CD4-positive, CD25-positive, alpha-beta regulatory T cell (primary cell): ENCODE data around the gene BYSL. TPM values are rescaled to one million over a fixed set of nuclear protein-coding genes. Genes with fewer than 3 reads are reported as not detected.

ENCODE experiments used
- ATAC-seq, 2 donors: fragments of 150-1000 bp; cut with Tn5 transposase; one replicate each; pipeline ENCODE4 v1.10.0; 2021; ENCODE audit warnings: low read depth in 2 of 2, moderate number of reproducible peaks in 2 of 2, moderate library complexity in 1 of 2
- DNase-seq, 3 donors: peaks; one replicate each; pipeline versions ENCODE4 v3.0.0 to v3.0.0-alpha.2; 2012 to 2022; ENCODE audit warnings: mixed read lengths in 1 of 3
- H3K27ac ChIP-seq: one replicate; pipeline ENCODE4 v1.7.0; 2013; ENCODE audit warnings: mild to moderate bottlenecking, low read length; ENCODE audit not compliant: insufficient read depth, poor library complexity, severe bottlenecking
- H3K27me3 ChIP-seq: one replicate; pipeline ENCODE4 v1.7.0; 2013; ENCODE audit warnings: low read length; ENCODE audit not compliant: control insufficient read depth, insufficient read depth
- H3K36me3 ChIP-seq: one replicate; pipeline ENCODE4 v1.7.0; 2013; ENCODE audit warnings: mild to moderate bottlenecking, low read length, moderate library complexity; ENCODE audit not compliant: control insufficient read depth, insufficient read depth
- H3K4me1 ChIP-seq: 2 replicates; pipeline ENCODE4 v1.7.0; 2013; ENCODE audit warnings: mild to moderate bottlenecking, low read length; ENCODE audit not compliant: insufficient read depth, control insufficient read depth, poor library complexity, severe bottlenecking
- H3K4me3 ChIP-seq: one replicate; pipeline ENCODE4 v1.7.0; 2013; ENCODE audit warnings: low read depth, mild to moderate bottlenecking, low read length, moderate library complexity
- H3K9me3 ChIP-seq, 2 experiments: 1 replicate in 1 of 2; 2 replicates in 1 of 2; pipeline ENCODE4 v1.7.0; 2013; ENCODE audit warnings: low read length in 2 of 2, mild to moderate bottlenecking in 1 of 2, moderate library complexity in 1 of 2; ENCODE audit not compliant: control insufficient read depth in 2 of 2
- H3K27ac Mint-ChIP-seq, 3 donors: one replicate each; pipeline ENCODE4 v1.8.0; 2020 to 2022; ENCODE audit warnings: mild to moderate bottlenecking in 3 of 3, mixed read lengths in 3 of 3, moderate library complexity in 2 of 3
- H3K27me3 Mint-ChIP-seq: one replicate; pipeline ENCODE4 v1.8.0; 2022; ENCODE audit warnings: mild to moderate bottlenecking, mixed read lengths
- H3K36me3 Mint-ChIP-seq: one replicate; pipeline ENCODE4 v1.8.0; 2020; ENCODE audit warnings: mixed read lengths
- H3K4me1 Mint-ChIP-seq, 4 donors: one replicate each; pipeline ENCODE4 v1.8.0; 2020 to 2022; ENCODE audit warnings: mixed read lengths in 4 of 4, mild to moderate bottlenecking in 1 of 4
- H3K4me3 Mint-ChIP-seq, 4 donors: one replicate each; pipeline ENCODE4 v1.8.0; 2020 to 2022; ENCODE audit warnings: mild to moderate bottlenecking in 4 of 4, mixed read lengths in 4 of 4, moderate library complexity in 3 of 4
- H3K9me3 Mint-ChIP-seq, 7 donors: one replicate each; pipeline ENCODE4 v1.8.0; 2020 to 2022; ENCODE audit warnings: mixed read lengths in 7 of 7, mild to moderate bottlenecking in 3 of 7, moderate library complexity in 2 of 7
- polyA plus RNA-seq, 4 donors: library from polyadenylated mRNA; unstranded; fragments of 300-500 nt; fragmentation: Illumina TruSeq; gene quantifications; one replicate each; pipeline ENCODE4 v1.2.3, GENCODE V29; 2021
- total RNA-seq: library from RNA; stranded (reverse); gene quantifications from one replicate; pipeline ENCODE4 v1.2.3, GENCODE V29; 2022

Gene BYSL
- total and polyA plus RNA-seq, 5 donors from 2014 or later: 1.8 to 7.6 (median 5.8) TPM

- no peaks in the 10 kb centered on the region for H3K27me3 ChIP-seq
- H3K4me1 Mint-ChIP-seq: peaks cover 13 to 70% (median 51%) of the 10 kb centered on the region in 4 donors
- H3K4me3 Mint-ChIP-seq: peak overlapping the region in 2 of 4 donors; percentile 35 to 75
- H3K4me3 ChIP-seq: no peak overlapping the region
- no peak for ATAC-seq
- DNase-seq: no peak
- peak overlapping the region; percentile 76 for H3K27ac ChIP-seq
- peak overlapping the region in 1 of 3 donors; percentile 96 for H3K27ac Mint-ChIP-seq
- H3K27me3 Mint-ChIP-seq: no peaks in the 10 kb centered on the region
- peaks cover 52% of the 10 kb centered on the region for H3K4me1 ChIP-seq
- peaks cover 63% of the 10 kb centered on the region for H3K36me3 ChIP-seq
- no peaks in the 10 kb centered on the region for H3K9me3 Mint-ChIP-seq
- H3K36me3 Mint-ChIP-seq: peaks cover 31% of the 10 kb centered on the region
- H3K9me3 ChIP-seq: no peaks in the 10 kb centered on the region
Measured at GRCh38 chr6:41935193-41935574, 13.9 kb downstream of the BYSL start.

GRCh38 chr6:41935685-41936072 lies 14.4 kb downstream of the BYSL start:
- H3K27ac ChIP-seq: peak overlapping the region; percentile 76
- no peak for DNase-seq
- no peak overlapping the region for H3K4me3 ChIP-seq
- H3K27me3 ChIP-seq: no peaks in the 10 kb centered on the region
- peaks cover 58% of the 10 kb centered on the region for H3K36me3 ChIP-seq
- Mint-ChIP-seq H3K4me3 (peak overlapping the region in 3 of 4 donors; percentile 75 to 95 (median 95)), H3K27me3 (no peaks in the 10 kb centered on the region), H3K27ac (peak overlapping the region; percentile 52 to 96 (median 83)), H3K9me3 (no peaks in the 10 kb centered on the region), H3K4me1 (peaks cover 13 to 75% (median 55%) of the 10 kb centered on the region in 4 donors), H3K36me3 (peaks cover 31% of the 10 kb centered on the region)
- H3K9me3 ChIP-seq: no peaks in the 10 kb centered on the region
- no peak for ATAC-seq
- H3K4me1 ChIP-seq: peaks cover 57% of the 10 kb centered on the region

GRCh38 chr6:41936073-41936837 lies 15.0 kb downstream of the BYSL start:
- peak overlapping the region; percentile 75 to 95 (median 94) for H3K4me3 Mint-ChIP-seq
- H3K36me3 ChIP-seq: peaks cover 52% of the 10 kb centered on the region
- peaks cover 13 to 74% (median 56%) of the 10 kb centered on the region in 4 donors for H3K4me1 Mint-ChIP-seq
- peak overlapping the region; percentile 75 for H3K4me3 ChIP-seq
- no peaks in the 10 kb centered on the region for H3K9me3 Mint-ChIP-seq
- H3K4me1 ChIP-seq: peaks cover 58% of the 10 kb centered on the region
- peak; percentile 45 to 99 (median 64) for DNase-seq
- no peaks in the 10 kb centered on the region for H3K27me3 ChIP-seq
- H3K36me3 Mint-ChIP-seq: peaks cover 30% of the 10 kb centered on the region
- H3K27me3 Mint-ChIP-seq: no peaks in the 10 kb centered on the region
- peak overlapping the region; percentile 76 for H3K27ac ChIP-seq
- H3K27ac Mint-ChIP-seq: peak overlapping the region; percentile 52 to 96 (median 83)
- ATAC-seq: peak; percentile 79 to 81
- no peaks in the 10 kb centered on the region for H3K9me3 ChIP-seq

GRCh38 chr6:41937472-41937860 lies 16.2 kb downstream of the BYSL start:
- Mint-ChIP-seq H3K4me3 (peak overlapping the region; percentile 84 to 95 (median 94)), H3K9me3 (no peaks in the 10 kb centered on the region), H3K27ac (peak overlapping the region; percentile 25 to 99 (median 92)), H3K36me3 (peaks cover 24% of the 10 kb centered on the region), H3K27me3 (no peaks in the 10 kb centered on the region), H3K4me1 (peaks cover 20 to 78% (median 61%) of the 10 kb centered on the region in 4 donors)
- H3K36me3 ChIP-seq: peaks cover 40% of the 10 kb centered on the region
- no peak for ATAC-seq
- DNase-seq: no peak
- peaks cover 66% of the 10 kb centered on the region for H3K4me1 ChIP-seq
- no peaks in the 10 kb centered on the region for H3K9me3 ChIP-seq
- no peaks in the 10 kb centered on the region for H3K27me3 ChIP-seq
- H3K4me3 ChIP-seq: peak overlapping the region; percentile 75
- peak overlapping the region; percentile 76 for H3K27ac ChIP-seq

- DNase-seq (peak in 2 of 3 donors; percentile 57 to 81), ATAC-seq (peak; percentile 9 to 10)
- Mint-ChIP-seq H3K4me1 (peaks cover 22 to 76% (median 61%) of the 10 kb centered on the region in 4 donors), H3K9me3 (no peaks in the 10 kb centered on the region), H3K36me3 (peaks cover 20% of the 10 kb centered on the region), H3K27ac (peak overlapping the region; percentile 79 to 99 (median 92)), H3K4me3 (peak overlapping the region; percentile 93 to 98 (median 95)), H3K27me3 (no peaks in the 10 kb centered on the region)
- H3K9me3 ChIP-seq: no peaks in the 10 kb centered on the region
- H3K4me3 ChIP-seq: peak overlapping the region; percentile 75
- H3K27me3 ChIP-seq: no peaks in the 10 kb centered on the region
- H3K4me1 ChIP-seq: peaks cover 66% of the 10 kb centered on the region
- peak overlapping the region; percentile 76 for H3K27ac ChIP-seq
- peaks cover 35% of the 10 kb centered on the region for H3K36me3 ChIP-seq
Measured at GRCh38 chr6:41937861-41938574, 16.7 kb downstream of the BYSL start.

- no peaks in the 10 kb centered on the region for H3K9me3 Mint-ChIP-seq
- peak overlapping the region; percentile 93 to 98 (median 95) for H3K4me3 Mint-ChIP-seq
- peak in 1 of 3 donors; percentile 13 for DNase-seq
- H3K9me3 ChIP-seq: no peaks in the 10 kb centered on the region
- H3K27ac Mint-ChIP-seq: peak overlapping the region; percentile 79 to 99 (median 92)
- peaks cover 66% of the 10 kb centered on the region for H3K4me1 ChIP-seq
- H3K36me3 Mint-ChIP-seq: peaks cover 19% of the 10 kb centered on the region
- H3K27ac ChIP-seq: peak overlapping the region; percentile 76
- no peaks in the 10 kb centered on the region for H3K27me3 ChIP-seq
- peaks cover 29% of the 10 kb centered on the region for H3K36me3 ChIP-seq
- H3K27me3 Mint-ChIP-seq: no peaks in the 10 kb centered on the region
- peaks cover 26 to 77% (median 61%) of the 10 kb centered on the region in 4 donors for H3K4me1 Mint-ChIP-seq
- no peak for ATAC-seq
- H3K4me3 ChIP-seq: peak overlapping the region; percentile 75
Measured at GRCh38 chr6:41938590-41939175, 17.4 kb downstream of the BYSL start.

GRCh38 chr6:41939176-41939847 lies 18.0 kb downstream of the BYSL start:
- peaks cover 26% of the 10 kb centered on the region for H3K36me3 ChIP-seq
- peak in 1 of 3 donors; percentile 33 for DNase-seq
- Mint-ChIP-seq H3K36me3 (peaks cover 16% of the 10 kb centered on the region), H3K27me3 (no peaks in the 10 kb centered on the region), H3K4me3 (peak overlapping the region; percentile 93 to 98 (median 95)), H3K27ac (peak overlapping the region; percentile 79 to 99 (median 92)), H3K4me1 (peaks cover 27 to 75% (median 59%) of the 10 kb centered on the region in 4 donors), H3K9me3 (no peaks in the 10 kb centered on the region)
- H3K27ac ChIP-seq: peak overlapping the region; percentile 76
- H3K4me3 ChIP-seq: peak overlapping the region; percentile 75
- no peaks in the 10 kb centered on the region for H3K27me3 ChIP-seq
- H3K9me3 ChIP-seq: no peaks in the 10 kb centered on the region
- no peak for ATAC-seq
- peaks cover 66% of the 10 kb centered on the region for H3K4me1 ChIP-seq
